Smooth muscle cell of the coronary artery (primary cell): ENCODE data around the gene RAB6C. TPM values are rescaled to one million over a fixed set of nuclear protein-coding genes. Genes with fewer than 3 reads are reported as not detected.

Experiments used
- total RNA-seq: library from RNA; depleted of rRNA; stranded (reverse); fragments of >200 nt; gene quantifications from 2 replicates; pipeline ENCODE4 v1.2.3, GENCODE V29; 2014; ENCODE audit warnings: low replicate concordance

RAB6C gene
- not detected in 2 replicates for total RNA-seq

GRCh38 chr2:129979629-129980155 lies at the start of gene RAB6C:
Gene RAB6C (plus strand): TSS chr2:129979666. CDS start chr2:129980116, 450 bp downstream.

Other genes with a start within 250 kb of the RAB6C start
- gene POTEF, start 149.6 kb downstream of the RAB6C start, total RNA-seq = not detected in 2 replicates
- gene CCDC74B, start 165.4 kb downstream of the RAB6C start, total RNA-seq = 3.4 and 9.6 TPM in 2 replicates
- gene SMPD4, start 201.9 kb downstream of the RAB6C start, total RNA-seq = 5.4 and 9.2 TPM in 2 replicates
- 117 and 236 TPM in 2 replicates for gene MZT2B, start 202.6 kb downstream of the RAB6C start, total RNA-seq
- not detected in 2 replicates for gene TUBA3E, start 218.8 kb downstream of the RAB6C start, total RNA-seq